Heart left ventricle (tissue), 13 donors: ENCODE data around the gene IL1R2.

Experiments used
- CTCF ChIP-seq, 12 donors: fragments of 200-600 bp; sonication (generic) in 4 of 12; IDR thresholded peaks; one replicate each; pipeline versions ENCODE4 v1.5.0 to v1.8.0; 2018 to 2022; ENCODE audit warnings: antibody characterized with exemption in 12 of 12, mild to moderate bottlenecking in 5 of 12
- POLR2A ChIP-seq, 2 donors: fragments of 450-650 bp; IDR thresholded peaks; one replicate each; pipeline ENCODE4 v1.6.1; 2017; ENCODE audit warnings: antibody characterized with exemption in 2 of 2, mild to moderate bottlenecking in 2 of 2, moderate library complexity in 2 of 2
- donor health status: ischemic (EF 13 %, LVEDD 7.1; RV severe dilation, severe dysfunction).
- donor health status: DM: no; HTN: yes; CAD: no.
- donor health status: DM: no; HTN: no; CAD: no.
- donor health status: ischemic (EF 25% LVEDD 6.9; RV normal size, moderate dysfunction).
- donor health status: ischemic (EF 25% LVEDD 5.7; RV mildly dilated, moderate dysfunction).
- donor health status: ischemic (EF 35%, LVEDD 5.7; RV mildly dilated, moderate dysfunction).
- donor health status: nonischemic (EF 11% LVEDD 7.7; RV severe dilation, severe dysfunction).
- donor health status: DM: yes; HTN: yes; CAD: no.
- donor health status: PGD.
- donor health status: ischemic (EF 29% LVEDD 5.4; RV normal size, mild dysfunction).
- donor health status: nonischemic (EF 23%, LVEDD 6.1; RV moderate dilation, normal function).

DNA sequence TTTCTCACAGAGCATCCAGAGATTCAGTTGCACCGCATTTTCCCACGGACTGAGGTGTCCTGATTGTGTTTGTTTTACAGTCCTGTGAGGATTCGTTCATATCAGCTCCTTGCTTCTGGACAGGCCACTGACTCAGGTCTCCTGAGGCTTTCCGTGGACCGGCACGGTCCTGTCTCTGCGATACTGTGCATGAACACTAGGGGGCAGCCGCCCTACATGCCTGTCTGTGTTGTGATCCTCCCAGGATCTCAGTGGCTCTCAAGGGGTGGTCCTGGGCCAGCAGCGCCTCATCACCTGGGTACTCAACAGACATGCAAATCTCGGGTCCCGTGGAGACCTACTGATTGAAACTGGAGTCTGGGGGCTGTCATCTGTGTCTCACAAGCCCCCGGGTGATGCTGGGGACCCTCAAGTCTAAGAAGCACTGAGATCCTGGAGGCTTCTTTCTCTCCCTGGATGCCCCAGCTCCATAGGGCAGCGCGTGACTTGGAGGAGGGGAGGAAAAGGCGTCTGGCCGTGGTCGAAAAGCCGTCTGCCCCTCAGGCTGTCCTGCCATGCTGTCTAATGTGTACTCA, 28.9 kb downstream of the IL1R2 start:
- TF ChIP-seq CTCF (IDR thresholded peaks at IDR 0.05) (peak; percentile 96 to 100 (median 99)), POLR2A (IDR thresholded peaks at IDR 0.05) (no peak)
